ENCODE measurements around the gene NCAM2.

Gene NCAM2

DNA sequence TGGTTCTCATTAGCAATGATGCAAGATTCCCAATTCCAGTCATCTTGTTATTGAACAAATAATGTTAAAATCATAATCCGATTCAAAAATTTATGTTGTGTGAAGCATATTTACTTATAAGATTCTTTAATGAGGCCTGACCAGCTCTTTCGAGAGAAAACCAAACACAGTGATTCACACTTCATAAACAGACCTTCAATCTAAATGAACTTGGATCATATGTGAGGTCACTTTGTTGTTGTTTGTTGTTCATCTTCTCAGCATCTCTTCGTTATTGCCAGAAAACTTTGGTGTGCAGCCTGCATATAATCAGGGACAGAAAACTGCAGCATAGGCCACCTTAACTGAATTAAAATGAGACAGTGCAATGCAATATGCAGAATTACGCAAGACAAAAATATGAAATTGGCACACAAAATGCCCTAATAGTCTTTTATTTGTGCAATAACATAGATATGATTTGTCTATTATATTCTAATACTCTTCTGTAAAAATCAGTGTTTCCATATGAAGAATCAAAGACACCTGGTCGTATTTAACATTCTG lies 30.1 kb downstream of the NCAM2 start:
- DNase-seq (ENCODE audit: low read depth in 1 of 2, low spot score in 1 of 2) = no peak

GRCh38 chr21:21029164-21029563 lies 31.0 kb downstream of the NCAM2 start:
- no peak for DNase-seq (ENCODE audit: low read depth in 1 of 2, low spot score in 1 of 2)

DNA sequence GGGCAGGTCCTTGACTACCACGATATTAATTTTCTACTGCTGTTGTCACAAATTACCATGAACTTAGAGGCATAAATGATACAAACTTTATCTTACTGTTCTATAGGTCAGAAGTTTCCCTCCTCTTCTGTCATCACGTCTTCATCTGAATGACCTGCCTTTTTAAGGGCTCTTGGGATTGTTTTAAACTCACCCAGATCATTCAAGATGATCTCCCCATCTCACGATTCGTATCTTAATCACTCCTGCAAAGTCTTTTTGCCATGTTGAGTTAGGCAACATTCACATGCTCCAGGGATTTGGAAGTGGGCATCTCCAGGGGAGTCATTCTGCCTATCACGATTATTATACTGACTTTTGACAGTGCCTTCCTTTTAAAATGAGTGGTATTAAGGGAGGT lies 32.1 kb downstream of the NCAM2 start:
- no peak for DNase-seq (ENCODE audit: low read depth in 1 of 2, low spot score in 1 of 2)

- DNase-seq (ENCODE audit: low read depth in 1 of 2, low spot score in 1 of 2) = no peak
These were observed 35.8 kb downstream of the NCAM2 start for GRCh38 chr21:21034036-21034435.

DNA sequence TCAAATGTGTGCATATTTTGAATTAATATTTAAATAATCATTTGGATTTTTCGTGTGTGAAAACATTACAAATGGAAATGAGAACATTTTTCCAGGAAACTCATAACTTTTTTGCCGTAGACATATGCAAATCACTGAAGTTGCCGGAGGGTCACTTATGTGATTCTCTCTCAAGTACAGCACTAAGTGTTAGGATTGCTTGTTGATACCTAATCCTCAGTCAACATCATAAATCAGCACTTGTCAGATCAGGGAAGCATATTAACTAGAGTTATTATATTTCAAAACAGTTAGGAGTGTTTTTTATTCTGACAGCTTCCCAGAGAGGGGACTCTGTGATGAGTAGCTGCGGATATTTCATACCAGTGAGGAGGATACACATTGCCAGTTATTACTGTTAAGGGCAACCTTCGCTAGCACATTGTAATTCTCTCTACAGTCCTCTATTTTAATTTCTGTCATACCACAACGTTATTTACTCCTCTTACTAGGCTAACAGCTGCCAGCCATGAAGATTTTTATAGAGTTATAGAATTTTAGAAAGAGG lies 41.5 kb downstream of the NCAM2 start:
- no peak for DNase-seq (ENCODE audit: low read depth in 1 of 2, low spot score in 1 of 2)

DNA sequence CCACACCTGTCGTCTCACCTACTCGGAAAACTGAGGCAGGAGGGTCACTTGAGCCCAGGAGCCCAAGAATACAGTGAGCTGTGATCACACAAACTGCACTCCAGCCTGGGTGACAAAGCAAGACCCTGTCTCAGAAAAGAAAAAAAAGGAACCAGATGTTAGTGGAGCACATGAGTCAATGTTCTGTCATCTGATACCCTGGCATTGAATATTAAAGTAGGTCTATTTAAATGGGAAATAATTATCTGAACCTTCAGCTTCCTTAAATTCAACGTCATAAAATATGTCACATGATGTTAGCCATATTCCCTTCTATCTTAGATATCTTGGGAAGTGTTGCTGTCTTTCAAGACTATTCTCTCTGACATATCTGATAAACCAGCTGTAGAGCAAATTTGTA lies 47.3 kb downstream of the NCAM2 start:
- no peak for DNase-seq (ENCODE audit: low read depth in 1 of 2, low spot score in 1 of 2)

- DNase-seq (ENCODE audit: low read depth in 1 of 2, low spot score in 1 of 2) = no peak
These were observed 47.9 kb downstream of the NCAM2 start for GRCh38 chr21:21046063-21046462.

DNA sequence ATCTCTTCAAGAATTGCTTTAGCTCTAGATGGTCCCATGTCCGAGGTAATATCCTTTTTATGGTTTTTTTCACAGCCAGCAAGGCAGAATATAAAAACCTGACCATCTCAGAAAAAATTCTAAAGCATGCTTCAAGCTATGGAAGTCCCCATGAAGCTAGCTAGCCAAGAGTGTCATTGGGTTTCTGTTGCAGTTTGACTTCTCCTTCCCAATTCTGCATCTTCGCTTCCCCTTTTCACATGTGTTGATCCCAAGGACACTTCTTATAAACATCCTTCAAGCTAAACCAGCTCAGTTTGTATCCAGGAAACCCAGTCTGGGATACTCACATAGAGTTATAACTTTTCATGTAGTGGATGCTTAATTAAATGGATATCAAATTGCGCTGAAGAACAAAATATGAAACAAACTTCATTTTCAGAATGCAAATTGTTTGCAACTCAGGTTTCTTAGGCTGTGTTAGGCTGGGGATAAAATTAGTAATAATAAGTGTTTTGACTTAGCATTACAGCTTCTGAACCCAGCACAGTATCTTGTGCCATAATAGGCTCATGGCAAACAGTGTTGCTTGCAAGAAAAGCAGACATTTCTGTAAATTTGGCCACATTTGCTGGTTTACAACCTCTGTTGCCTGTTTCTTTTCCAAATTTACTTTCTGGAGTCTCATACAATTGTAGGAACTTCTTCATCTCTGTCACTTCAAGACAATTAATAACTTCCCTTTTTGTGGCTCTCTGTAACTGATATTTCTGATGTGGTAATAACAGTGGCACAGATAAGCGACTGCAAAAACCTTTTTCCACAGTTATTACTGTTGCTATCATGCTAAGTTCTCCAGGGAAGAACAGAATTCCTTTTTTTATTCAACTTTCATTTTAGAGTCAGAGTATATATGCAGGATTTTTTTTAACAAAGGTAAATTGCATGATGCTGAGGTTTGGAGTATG lies 53.2 kb downstream of the NCAM2 start:
- no peak for DNase-seq (ENCODE audit: low read depth in 1 of 2, low spot score in 1 of 2)

DNA sequence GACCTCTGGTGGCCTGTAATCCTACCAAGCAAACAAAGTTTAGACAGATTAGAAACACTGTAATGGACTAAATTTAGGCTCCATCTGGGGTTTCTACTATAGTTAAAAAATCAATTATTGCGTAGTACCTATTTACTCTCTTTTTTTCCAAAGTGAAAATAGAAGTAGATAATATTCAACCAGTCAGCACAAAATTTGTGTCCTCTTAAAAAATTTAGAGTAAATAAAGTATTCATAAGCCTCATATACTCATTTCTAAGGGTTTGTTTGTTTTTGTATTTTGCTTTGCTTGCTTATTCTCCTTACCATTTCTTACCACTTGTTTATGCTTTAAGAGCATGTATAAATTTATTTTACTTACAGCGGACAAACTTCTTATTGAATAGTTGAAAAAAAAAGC lies 54.5 kb downstream of the NCAM2 start:
- no peak for DNase-seq (ENCODE audit: low read depth in 1 of 2, low spot score in 1 of 2)

DNA sequence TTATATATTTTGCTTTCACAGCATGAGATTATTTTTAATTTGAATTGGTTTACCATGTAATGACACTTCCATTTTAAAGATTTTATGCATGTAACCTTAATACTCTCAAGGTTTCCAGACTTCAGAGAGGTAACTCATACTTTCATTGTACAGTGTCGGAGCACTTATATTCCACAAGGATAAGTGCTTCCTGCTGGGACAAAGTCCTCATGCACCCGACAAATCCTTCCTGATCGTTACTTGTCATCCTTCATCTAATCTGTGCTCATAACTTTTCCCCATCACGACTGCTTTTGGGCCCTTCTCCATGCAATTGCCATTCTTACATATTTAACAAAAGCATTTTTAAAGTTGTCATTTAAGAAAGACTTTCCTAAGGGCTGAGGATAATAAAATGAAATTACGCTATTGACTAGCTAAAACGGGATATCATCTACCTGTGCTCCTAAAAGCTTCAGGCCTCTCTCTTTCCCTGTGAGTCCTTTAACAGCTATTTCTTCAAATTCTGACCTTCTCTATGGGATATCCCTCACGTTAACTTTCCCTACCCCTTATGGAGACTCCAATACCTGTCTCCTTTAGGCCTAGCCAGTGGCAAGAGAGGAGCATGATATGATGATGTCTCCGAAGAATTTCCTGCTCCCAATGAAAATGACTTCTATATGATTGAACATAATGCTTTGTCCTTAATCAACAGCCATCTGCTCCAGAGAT lies 59.3 kb downstream of the NCAM2 start:
- DNase-seq (ENCODE audit: low read depth in 1 of 2, low spot score in 1 of 2) = no peak

GRCh38 chr21:21063828-21064227 lies 65.6 kb downstream of the NCAM2 start:
- no peak for DNase-seq (ENCODE audit: low read depth in 1 of 2, low spot score in 1 of 2)

DNA sequence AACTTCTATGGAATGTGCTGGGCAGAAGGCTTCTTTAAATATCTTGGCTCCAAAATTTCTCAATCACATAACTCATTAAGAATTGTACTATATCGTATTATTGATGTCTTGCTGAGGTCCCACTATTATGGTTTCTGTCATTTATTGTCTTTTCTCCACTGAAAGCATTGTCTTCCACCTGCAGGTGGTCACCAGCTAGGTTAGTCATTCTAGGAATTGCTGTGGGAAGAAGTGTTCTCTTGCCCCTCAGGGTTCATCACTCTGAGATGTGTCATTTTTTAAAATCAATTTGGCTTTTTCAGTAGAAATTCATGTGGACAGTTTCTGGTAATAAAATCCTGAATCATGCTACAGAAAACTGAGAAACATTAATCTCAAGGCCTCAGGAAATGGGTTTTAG lies 66.1 kb downstream of the NCAM2 start:
- no peak for DNase-seq (ENCODE audit: low read depth in 1 of 2, low spot score in 1 of 2)

- DNase-seq (ENCODE audit: low read depth in 1 of 2, low spot score in 1 of 2) = no peak
These were observed 69.2 kb downstream of the NCAM2 start for GRCh38 chr21:21067375-21067774.

DNA sequence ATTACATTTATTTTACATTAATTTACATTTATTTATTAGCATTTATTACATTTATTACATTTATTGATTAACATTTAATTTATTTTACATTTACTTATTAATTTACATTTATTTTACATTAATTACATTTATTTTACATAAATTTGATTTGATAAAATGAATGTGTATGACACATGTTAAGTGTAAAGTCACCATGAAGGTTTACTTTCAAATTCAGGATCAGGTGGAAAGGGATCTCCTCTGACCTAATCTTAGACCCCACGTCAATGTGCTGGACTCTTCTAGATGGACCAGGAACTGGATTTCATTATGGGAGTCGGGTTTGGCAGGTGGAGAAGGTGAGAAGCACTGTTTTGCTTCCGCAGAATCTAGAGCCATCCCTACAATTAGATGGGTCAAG lies 76.1 kb downstream of the NCAM2 start:
- no peak for DNase-seq (ENCODE audit: low read depth in 1 of 2, low spot score in 1 of 2)

- DNase-seq (ENCODE audit: low read depth in 1 of 2, low spot score in 1 of 2) = no peak
These were observed 77.8 kb downstream of the NCAM2 start for GRCh38 chr21:21076051-21076450.

GRCh38 chr21:21076491-21076890 lies 78.3 kb downstream of the NCAM2 start:
- DNase-seq (ENCODE audit: low read depth in 1 of 2, low spot score in 1 of 2) = no peak

DNA sequence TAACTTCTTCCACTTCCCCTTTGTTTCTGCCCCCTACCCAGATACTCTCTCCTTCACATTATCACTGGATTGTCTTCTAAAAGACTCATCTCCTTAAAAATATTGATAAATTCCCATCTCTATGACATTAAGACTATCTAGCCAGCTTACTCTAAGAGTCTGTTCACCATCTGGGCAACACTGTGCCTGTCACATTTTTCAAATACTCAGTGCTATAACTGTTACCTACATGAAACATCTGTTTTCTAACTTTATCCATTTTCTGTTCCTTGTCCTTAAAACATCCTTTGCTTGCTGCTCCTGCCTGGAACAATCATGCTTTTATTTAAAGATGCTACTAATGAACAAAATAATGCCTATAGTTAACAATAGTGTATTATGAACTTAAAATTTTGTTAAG lies 81.4 kb downstream of the NCAM2 start:
- no peak for DNase-seq (ENCODE audit: low read depth in 1 of 2, low spot score in 1 of 2)

- no peak for DNase-seq (ENCODE audit: low read depth in 1 of 2, low spot score in 1 of 2)
These were observed 86.0 kb downstream of the NCAM2 start for GRCh38 chr21:21084179-21084578.

GRCh38 chr21:21085206-21085605 lies 87.0 kb downstream of the NCAM2 start:
- no peak for DNase-seq (ENCODE audit: low read depth in 1 of 2, low spot score in 1 of 2)

DNA sequence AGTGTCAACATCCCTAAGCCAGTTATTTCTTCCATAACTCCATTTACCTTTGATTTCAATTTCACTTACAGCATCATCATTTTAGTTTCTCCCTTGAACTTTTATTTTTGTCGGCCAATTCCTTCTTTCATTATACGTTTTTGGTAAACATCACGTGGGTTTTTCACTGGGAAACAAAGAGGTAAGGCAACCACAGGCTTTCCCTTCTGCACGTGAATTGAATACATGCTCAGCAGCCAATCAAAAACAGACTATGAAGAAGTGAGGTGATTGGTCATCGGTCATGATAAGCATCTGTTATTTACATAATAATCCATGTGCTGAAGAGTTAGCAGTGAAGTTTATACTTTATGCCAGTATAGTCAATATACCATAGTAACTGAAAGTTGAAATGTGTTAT lies 98.7 kb downstream of the NCAM2 start:
- no peak for DNase-seq (ENCODE audit: low read depth in 1 of 2, low spot score in 1 of 2)

DNA sequence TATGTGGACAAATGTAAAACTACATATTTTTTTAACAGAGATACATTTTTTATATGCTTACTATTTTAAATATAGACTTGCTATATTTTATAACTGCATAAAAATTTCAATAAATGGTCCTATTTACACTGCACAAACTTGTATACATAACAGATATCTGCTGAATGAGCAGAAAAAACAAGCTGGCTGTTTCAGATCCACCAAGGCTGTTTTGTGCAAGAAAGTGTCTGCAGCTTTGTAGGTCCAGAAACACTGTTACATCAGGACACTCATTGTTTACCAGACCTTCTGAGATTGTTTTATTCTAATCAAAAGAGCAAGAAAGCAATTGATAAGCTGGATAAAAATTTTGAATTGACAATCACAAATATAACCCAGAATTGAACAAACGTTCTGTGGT lies 99.3 kb downstream of the NCAM2 start:
- DNase-seq (ENCODE audit: low read depth in 1 of 2, low spot score in 1 of 2) = no peak

DNA sequence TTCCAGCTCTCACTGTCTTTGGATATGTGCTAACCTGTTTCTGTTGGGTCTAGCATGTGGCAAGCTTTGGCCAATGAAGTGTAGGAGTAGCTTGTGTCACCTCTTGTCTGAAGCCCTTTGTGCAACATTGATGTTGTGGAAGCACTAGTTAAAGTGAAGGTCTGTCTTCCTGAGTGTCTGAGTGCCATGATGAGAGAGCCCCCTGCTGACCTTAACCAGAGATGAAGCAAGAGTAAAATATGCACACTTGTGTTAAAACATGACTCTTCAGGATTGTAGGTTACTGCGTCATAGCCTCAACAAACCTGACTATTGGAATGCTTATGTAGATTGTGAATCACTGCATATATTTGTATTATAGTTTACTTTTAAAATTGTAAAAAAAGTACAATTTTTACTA lies 103.7 kb downstream of the NCAM2 start:
- DNase-seq (ENCODE audit: low read depth in 1 of 2, low spot score in 1 of 2) = no peak
